HuH-7 (cell line): ENCODE data around the gene TMEM150C.
"Not testable (repeated sequence)": the region's sequence is repeated elsewhere in the genome, so short reads cannot be mapped to it uniquely, and the experiment has no call there.

ENCODE experiments used
- DNase-seq: peaks from one replicate; pipeline ENCODE4 v3.0.0; 2011; ENCODE audit warnings: low spot score

Gene TMEM150C

DNA sequence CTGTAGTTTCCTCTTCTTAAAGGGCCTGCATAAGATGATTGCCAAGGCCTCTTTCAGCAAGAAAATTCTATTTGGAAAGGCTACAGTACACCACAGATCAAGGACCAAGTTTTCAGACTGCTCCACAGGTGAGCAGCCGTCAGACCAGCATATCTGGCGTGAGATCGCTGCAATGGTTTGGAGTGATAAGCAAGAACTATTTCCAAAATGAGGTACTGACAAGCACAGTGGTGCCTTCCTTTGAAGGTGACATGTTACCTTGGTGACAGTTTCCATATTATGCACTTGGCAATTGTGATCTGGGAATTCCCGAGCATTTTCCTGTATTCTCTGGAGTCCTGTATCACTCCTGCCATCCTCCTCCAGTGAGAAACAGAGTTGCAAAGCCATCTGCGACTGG lies 7.3 kb upstream of the TMEM150C start:
- no peak for DNase-seq

DNA sequence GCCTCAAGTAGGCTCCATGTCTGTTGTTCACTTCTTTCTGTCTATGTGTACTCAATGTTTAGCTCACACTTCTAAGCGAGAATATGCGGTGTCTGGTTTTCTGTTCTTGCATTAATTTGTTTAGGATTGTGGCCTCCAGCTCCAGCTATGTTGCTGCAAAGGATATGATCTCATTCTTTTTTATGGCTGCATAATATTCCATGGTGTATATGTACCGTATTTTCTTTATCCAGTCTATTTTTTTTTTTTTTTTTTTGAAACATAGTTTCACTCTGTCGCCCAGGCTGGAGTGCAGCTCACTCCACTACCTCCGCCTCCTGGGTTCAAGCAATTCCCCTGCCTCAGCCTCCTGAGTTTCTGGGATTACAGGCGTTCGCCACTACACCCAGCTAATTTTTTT lies 5.7 kb upstream of the TMEM150C start:
- no peak for DNase-seq

DNA sequence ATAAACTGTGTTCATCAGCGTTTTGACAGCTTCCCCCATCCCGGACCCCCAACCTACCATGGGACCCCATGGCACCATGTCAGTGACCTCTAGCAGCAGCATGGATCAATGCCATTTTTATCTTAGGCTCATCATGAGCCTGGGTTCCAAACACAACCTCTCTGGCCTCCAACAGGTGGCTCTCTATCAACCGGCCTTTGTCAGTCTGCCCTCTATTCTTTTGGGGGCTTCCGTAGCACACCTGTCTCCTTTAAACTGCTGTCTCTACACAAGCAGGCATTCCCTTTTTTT lies 721 bp upstream of the TMEM150C start:
- peak; percentile 32 for DNase-seq

DNA sequence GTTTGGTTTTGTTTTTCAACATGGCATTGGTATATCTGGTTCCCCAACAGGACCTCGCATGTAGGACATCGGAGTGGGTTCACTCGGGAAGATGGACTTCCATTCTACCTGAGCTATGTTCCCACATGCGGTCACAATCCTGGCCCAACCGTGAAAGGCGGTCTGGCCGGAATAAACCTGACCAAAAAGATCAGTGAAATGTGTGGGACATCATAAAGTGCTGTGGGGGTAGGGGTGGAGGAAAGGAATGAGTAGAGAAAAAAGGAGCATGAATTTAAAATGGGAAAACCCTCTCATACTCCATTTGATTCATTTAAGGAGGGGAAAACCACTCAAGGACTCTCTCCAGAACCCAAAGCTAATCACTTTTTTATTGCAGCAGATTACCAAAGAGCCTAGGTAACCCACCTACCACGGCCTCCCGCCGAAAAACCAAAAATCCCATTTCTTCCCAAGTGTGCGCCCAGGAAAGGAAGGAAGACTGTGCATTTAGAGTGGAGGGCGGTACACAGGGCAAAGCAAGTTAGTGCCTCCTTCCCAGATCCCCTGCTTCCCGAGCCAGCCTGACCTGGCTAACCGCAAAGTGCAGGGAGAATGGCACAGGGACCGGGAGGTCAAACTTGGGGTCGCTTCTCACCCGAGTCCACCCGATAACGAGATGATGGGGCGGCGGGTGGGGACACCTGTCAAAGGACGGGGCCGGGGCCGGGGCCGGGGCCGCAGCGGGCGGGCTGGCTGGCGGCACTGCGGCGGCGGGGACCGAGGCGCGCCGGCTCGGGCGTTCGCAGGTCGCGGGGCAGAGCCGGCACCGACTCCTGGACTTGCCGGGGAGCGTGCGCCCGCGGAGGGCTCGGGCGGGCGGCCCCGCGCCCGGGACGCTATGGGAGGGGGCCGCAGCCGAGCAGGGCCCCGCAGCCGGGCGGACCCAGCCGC lies 669 bp downstream of the TMEM150C start:
- peak; percentile 34 for DNase-seq

DNA sequence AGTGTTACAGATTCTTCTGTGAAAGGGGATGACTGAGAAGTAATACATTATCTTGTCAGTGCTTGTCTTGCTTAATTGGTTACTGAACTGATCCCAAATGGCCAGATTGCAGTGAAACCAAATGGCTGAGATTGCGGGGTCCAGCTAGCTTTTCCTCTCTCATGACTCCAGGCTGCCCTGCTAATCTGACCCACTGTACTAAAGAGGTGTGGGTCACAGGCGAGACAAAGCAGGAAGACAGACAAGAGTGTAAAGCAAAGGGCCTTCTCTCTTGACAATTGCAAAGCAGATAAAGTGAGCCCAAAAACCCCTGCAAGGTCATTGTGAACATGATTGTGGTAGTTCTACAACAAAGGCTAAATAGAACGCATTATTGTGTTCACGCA lies 2.1 kb downstream of the TMEM150C start:
- no peak for DNase-seq

DNA sequence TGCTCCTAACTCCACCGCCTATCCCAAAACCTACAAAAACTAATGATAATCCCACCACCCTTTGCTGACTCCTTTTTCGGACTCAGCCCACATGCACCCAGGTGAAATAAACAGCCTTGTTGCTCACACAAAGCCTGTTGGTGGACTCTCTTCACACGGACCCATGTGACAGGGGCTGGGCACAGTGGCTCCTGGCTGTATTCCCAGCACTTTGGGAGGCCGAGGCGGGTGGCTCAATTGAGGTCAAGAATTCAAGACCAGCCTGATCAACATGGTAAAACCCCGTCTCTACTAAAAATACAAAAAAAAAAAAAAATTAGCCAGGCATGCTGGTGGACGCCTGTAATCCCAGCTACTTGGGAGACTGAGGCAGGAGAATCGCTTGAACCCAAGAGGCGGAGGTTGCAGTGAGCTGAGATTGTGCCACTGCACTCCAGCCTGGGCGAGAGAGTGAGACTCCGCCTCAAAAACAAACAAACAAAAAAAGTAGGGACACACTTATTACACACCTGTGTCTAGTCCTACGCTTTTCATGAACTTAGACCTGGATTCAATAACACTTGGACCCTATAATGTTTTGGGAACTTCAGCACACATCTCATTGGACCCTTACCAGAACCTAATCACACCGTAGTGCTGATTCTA lies 2.6 kb downstream of the TMEM150C start:
- not testable (repeated sequence) for DNase-seq

DNA sequence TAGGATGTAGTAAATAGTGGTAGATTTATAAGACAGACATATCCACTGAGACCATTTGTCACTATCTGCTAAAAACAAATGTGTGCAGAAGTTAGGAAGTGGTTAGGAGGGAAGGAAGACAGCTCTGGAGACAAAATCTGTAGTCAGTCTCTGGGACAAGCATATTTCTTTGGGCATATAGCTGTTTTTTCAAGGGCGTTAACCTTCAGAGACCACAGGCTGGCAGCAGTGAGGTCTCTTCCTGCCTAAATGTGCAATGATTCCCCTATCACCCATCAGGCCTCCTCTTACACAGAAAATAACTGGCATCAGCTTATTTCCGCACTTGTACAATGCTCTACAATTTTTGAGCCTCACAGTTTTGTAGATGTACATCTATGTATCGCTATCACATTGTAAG lies 6.5 kb downstream of the TMEM150C start:
- DNase-seq = peak; percentile 14

DNA sequence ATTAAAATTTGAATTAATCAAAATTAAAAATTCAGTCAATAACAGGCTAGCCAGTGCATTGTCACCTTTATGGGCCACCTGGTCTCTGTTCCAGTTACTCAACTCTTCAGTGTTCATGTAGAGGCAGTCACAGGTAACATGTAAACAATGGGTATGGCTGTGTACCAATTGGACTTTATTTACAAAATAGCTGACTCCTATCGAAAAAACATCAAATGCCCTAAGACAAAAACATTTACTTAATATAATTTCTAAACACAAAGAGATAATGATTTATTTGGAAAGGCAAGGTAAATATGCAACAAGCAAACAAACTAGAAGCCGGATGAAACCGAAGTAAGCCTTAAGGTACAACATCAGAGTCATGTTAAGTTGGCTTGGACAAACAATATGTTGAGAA lies 8.8 kb downstream of the TMEM150C start:
- no peak for DNase-seq

DNA sequence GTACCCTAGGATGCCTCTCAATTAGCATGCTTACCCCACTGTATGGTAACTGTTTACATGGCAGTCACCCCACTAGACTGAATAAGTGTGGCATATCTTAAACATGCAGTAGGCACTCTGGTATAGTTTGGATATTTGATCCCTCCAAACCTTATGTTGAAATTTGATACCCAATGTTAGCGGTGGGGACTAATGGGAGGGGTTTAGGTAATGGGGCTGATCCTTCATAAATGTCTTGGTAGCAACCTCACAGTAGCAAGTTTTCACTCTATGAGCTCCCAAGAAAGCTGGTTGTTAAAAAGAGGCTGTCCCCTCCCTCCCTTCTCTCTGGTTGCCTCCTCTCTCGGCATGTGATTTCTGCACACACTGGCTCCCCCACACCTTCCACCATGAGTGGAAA lies 10.1 kb downstream of the TMEM150C start:
- no peak for DNase-seq

DNA sequence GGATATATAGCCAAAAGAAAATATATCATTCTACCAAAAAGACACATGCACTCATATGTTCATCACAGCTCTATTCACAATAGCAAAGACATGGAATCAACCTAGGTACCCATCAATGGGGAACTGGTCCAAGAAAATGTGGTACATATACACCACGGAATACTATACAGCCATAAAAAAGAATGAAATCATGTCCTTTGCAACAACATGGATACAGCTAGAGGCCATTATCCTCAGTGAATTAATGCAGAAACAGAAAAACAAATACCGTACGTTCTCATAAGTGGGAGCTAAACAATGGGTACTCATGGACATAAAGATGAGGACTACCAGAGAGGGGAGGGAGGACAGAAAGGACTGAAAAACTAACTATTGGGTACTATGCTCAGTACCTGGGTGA lies 13.9 kb downstream of the TMEM150C start:
- DNase-seq = not testable (repeated sequence)

DNA sequence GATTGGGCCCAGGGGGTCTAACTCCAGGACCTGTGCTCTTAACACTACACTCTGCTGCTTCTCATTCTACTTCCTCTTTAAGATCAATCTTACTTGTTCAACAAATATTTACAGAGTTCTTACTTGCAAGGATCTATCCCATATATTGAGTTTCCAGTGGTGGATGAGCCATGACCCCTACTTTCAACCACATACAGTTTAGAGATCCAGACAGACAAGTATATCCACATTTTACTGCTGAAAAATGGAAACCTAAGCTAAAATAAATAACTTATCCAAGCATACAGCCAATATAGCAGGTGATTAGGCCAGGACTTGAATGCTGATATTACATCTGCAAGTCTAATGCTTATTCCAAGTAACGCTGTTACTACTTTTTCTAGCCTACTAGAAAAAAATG lies 18.7 kb downstream of the TMEM150C start:
- no peak for DNase-seq

DNA sequence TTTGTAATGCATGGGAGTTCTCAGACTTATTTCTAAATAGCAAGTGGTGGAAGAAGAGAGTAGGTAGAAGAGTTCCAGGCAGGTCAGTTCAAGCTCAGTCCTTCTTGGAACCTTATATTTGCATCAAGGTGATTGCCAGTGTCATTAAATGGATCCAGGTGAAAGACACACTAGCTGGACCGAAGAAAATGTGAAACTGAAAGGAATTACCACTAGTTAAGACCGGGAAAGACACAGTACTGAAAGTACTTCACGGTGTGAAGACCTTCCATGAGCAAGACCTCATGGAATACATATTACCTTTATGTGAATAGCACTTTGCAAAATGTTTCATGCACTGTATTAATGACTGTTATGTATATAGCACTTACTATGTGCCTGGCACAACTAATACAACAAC lies 19.1 kb downstream of the TMEM150C start:
- no peak for DNase-seq

DNA sequence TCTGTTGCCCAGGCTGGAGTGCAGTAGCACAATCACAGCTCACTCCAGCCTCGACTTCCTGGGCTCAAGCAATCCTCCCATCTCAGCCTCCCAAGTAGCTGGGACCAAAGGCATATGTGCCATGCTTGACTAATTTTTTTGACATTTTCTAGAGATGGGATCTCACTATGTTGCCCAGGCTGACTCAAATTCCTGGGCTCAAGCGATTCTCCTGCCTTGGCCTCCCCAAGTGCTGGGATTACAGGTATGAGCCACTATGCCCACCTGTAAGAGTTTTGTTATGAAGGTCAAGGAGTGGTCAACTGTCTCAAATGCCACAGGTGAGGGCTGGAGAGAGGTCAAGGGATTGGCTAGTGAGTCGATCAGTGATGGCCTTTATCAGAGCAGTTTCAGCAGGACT lies 32.5 kb downstream of the TMEM150C start:
- no peak for DNase-seq

DNA sequence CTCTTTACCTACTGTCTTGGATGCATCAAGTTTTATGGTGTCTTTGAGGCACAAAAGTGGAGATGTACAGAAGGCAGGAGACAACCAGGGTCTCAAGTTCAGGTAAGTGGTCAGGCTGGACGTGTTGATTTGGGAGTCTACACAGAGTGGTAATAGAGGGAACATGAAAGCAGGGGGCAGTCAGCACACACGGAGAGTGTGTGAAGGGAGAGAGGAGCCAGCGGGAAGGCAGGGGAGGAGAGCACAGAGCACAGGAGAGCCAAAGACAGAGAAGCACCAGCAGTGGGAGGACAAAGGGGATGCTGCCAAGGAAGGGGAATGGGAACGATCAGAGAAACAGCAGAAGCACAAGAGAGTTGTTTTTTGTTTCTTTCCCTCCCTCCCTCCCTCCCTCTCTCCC lies 32.9 kb downstream of the TMEM150C start:
- DNase-seq = peak; percentile 17

DNA sequence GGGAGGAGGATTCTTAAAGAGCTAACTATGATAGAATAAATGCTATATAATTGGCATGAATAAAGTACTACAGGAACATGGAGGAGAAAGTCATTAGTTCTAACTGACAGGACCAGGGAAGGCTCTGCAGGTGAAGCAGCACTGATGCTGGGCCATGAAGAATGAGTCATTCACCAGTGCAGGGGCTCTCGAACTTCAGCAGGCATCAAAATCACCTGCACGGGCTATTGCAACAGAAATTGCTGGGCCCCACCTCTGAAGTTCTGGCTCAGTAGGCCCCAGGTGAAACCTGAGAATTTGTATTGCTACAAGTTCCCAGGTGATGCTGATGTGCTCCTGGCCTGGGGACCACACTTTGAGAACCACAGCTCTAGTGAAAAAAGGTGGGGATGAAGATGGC lies 33.7 kb downstream of the TMEM150C start:
- DNase-seq = no peak

DNA sequence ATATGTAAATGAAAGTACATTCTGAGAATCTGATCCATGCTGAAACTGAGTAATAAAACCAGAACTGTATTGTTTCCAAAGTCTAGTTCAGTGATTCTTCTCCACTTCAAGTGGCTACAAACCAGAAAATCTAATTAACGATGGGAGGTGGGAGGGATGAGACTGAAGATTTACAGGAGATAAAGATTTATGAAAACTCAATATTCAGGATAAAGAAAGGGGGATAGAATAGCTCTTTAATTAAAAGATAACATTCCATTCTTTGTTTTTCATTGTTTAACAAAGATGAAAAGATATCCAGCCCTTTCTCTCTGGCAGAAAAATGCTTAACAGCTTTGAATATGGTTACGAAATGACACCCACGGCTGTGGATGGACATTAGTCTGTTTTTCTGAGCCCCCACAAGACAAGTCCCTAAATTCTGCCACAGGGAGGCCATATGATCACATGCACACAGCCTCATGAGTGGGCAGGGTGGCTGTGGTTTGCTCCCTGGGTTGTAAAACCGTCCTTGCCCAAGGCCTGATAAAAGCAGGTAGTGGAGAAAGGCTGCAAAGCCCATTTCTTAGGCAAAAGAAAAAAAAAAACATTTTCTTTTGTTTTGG lies 36.4 kb downstream of the TMEM150C start:
- no peak for DNase-seq

DNA sequence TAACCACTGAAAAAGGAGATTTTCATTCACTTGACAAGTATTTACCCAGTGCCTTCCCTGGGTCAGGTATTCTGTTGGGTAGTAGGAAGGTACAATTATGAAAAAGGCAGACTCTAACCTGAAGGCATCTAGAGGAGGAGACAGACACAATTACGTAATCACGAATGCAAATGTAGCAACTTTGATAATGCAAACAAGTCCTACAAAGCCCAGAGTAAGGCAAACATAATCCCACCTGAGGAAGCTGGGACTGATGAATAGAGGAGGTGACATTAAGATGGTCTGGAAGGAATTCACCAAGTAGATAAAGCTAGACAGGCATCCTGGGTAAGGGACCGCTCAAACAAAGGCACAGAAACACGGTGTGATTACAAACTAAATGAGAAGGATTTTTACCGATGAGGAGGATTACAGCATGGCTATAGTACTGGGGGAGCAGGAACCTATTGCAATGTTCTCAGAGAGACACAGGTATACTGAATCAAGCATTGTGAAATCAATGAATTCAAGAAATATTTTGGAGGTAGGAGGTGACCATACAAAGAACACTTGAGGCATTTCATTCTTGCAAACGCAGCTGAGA lies 37.1 kb downstream of the TMEM150C start:
- DNase-seq = peak; percentile 16

DNA sequence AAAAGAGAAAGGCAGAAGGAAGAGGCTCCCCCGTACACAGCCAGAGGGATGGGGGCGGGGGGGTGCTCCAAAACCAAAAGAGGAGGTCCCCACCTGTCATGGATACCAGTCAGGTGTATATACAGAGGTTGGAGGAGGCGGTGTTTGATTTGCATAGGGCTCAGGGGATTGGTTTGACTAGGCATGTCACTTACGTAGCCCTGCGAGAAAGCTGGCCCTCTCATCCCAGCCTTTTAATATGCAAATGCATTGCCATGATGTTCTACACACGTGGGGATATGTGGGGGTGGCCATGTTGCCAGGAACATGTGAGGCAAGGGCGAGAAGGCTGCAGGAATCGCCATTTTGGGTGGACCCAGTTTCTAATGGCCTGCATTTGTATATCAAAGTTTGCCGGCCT lies 38.6 kb downstream of the TMEM150C start:
- no peak for DNase-seq

DNA sequence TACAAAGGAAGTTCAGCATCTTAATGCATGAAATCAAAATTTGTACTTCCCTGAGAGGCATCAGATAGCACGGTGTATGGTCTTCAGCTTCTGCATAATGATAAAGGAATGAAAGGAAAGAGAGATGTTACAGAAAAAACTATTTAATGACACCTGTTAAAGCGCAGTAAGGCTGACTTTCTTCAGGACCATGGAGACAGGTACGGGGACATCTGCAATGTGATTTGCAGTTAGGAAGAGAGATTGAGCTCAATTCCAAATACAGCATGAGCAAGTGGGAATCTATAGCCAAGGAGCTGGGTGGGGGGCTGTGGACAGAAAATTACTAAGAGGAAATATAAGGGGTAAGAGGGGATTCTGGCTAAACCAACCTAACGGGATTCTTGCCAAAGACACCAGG lies 39.3 kb downstream of the TMEM150C start:
- no peak for DNase-seq

DNA sequence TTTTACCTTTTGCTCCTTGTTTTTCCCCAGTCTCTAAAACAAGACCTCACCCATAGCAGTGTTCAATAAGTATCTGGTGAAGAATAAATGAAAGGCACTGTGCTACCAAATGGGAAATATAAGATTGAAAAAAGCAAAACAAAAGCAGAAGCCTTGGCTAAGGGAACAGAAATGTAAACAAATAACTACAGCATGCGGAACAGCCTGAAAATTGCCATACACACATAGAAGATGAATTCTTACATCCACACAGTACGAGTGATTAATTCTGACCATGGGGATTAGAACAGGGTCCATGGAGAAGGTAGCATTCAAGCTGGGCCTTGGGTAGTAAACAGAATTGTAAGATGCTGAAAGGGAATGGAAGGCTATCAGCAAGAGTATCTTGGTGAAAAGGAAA lies 40.5 kb downstream of the TMEM150C start:
- no peak for DNase-seq

DNA sequence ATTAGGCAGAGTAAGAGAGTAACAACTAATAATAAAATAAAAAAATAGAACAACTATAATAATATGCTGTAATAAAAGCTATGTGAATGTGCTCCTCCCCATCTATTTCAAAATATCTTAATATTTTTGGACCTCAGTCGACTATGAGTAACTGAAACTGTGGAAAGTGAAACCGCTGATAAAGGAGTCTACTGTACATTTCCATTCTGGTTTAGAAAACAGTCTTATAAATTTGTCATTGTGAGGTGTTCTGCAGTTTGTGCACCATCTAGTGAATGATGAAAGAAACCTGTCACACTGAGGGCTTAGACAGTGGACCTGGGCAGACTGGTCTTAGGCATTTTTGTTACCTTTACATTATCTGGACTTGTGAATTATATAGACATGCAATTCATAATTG lies 42.0 kb downstream of the TMEM150C start:
- no peak for DNase-seq

DNA sequence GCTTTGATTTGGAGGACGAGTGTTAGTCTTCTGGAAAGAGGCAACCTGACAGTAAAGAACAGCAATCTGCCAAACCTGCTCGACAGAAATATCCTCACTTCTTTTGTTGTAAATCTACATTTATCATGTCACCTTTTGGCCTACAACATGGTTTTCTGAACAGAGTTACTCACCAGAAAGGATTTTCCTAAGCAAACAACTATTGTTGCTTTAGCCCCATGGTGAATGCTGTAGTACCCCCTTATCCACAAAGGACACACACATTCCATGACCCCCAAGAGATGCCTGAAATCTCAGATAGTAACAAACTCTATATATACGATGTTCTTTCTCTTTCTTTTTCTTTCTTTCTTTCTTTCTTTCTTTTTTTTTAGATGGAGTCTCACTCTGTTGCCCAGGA lies 42.7 kb downstream of the TMEM150C start:
- no peak for DNase-seq

DNA sequence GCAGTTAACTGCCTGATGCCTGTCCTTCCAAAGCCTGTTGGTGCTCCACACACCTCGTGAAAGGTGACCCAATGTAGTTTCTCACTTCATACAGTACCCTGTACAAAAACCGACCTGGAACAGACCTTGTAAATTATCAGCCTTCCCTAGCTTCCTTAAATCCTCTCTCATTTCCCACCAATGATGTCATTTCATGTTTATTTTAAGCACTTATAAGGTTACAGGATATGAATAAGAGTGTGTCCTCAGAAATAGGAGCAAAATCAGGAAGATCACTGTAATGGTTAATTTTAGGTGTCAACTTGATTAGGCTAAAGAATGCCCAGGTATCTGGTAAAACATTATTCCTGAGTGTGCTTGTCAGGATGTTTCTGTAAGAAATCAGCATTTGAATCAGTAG lies 44.7 kb downstream of the TMEM150C start:
- no peak for DNase-seq
